C4-2B (cell line): Measurements from ENCODE around the gene NR6A1.
A peak's percentile ranks its signal among the peaks of the same experiment; 100 is the strongest.

Source experiments
- H3K27ac ChIP-seq: fragments of 450-650 bp; 2 replicates; pipeline ENCODE4 v1.5.1; 2017
- CTCF ChIP-seq: fragments of 450-650 bp; conservative IDR thresholded peaks from 2 replicates; pipeline ENCODE4 v1.5.1; 2017; ENCODE audit warnings: mild to moderate bottlenecking
- ZFX ChIP-seq: fragments of 450-650 bp; IDR thresholded peaks from 2 replicates; pipeline ENCODE4 v1.6.1; 2017

Gene NR6A1

GRCh38 chr9:124771021-124771866, at the start of gene NR6A1:
TSS of gene NR6A1 (minus strand) at chr9:124771311.
- no peak for TF ChIP-seq CTCF
- peak within 1 kb of the TSS; percentile 56 for H3K27ac ChIP-seq

GRCh38 chr9:124818431-124819281, 47.5 kb upstream of the NR6A1 start:
- no peak overlapping the region for H3K27ac ChIP-seq
- no peak for TF ChIP-seq ZFX
- TF ChIP-seq CTCF: no peak

- TF ChIP-seq CTCF: no peak
- TF ChIP-seq ZFX: no peak
- no peak overlapping the region for H3K27ac ChIP-seq
These were observed 44.5 kb upstream of the NR6A1 start for GRCh38 chr9:124815601-124816000.

- TF ChIP-seq ZFX (no peak), CTCF (no peak)
These were observed 43.0 kb upstream of the NR6A1 start for GRCh38 chr9:124814164-124814535.

GRCh38 chr9:124813501-124814163, 42.5 kb upstream of the NR6A1 start:
- no peak overlapping the region for H3K27ac ChIP-seq
- TF ChIP-seq CTCF (no peak), ZFX (no peak)

More at GRCh38 chr9:124814164-124814535, 43.0 kb upstream of the NR6A1 start:
- H3K27ac ChIP-seq: no peak overlapping the region

- TF ChIP-seq ZFX (no peak), CTCF (no peak)
- H3K27ac ChIP-seq: no peak overlapping the region
These were observed 41.9 kb upstream of the NR6A1 start for GRCh38 chr9:124813041-124813440.

GRCh38 chr9:124812441-124812876, 41.3 kb upstream of the NR6A1 start:
- no peak overlapping the region for H3K27ac ChIP-seq
- TF ChIP-seq CTCF (no peak), ZFX (no peak)
